T-helper 17 cell (primary cell): Measurements from ENCODE around the gene PITPNC1. TPM values are rescaled to one million over a fixed set of nuclear protein-coding genes. Genes with fewer than 3 reads are reported as not detected.
A peak's percentile ranks its signal among the peaks of the same experiment; 100 is the strongest.
"Not testable (repeated sequence)": the region's sequence is repeated elsewhere in the genome, so short reads cannot be mapped to it uniquely, and the experiment has no call there.

Experiments
- ATAC-seq: fragments of 150-1000 bp; cut with Tn5 transposase; 2 replicates; pipeline ENCODE4 v1.10.0; 2021; ENCODE audit warnings: mild to moderate bottlenecking, moderate library complexity
- DNase-seq, 3 donors: peaks; one replicate each; pipeline versions ENCODE4 v3.0.0 to v3.0.0-alpha.2; 2020 to 2021
- H3K9me3 ChIP-seq: one replicate; pipeline ENCODE4 v1.7.0; 2013; ENCODE audit warnings: low read length, mild to moderate bottlenecking; ENCODE audit not compliant: control insufficient read depth, poor library complexity, severe bottlenecking
- H3K27ac Mint-ChIP-seq: one replicate; pipeline ENCODE4 v1.8.0; 2022; ENCODE audit warnings: mild to moderate bottlenecking, moderate library complexity, mixed read lengths
- H3K27me3 Mint-ChIP-seq: one replicate; pipeline ENCODE4 v1.8.0; 2022; ENCODE audit warnings: mixed read lengths
- H3K36me3 Mint-ChIP-seq: one replicate; pipeline ENCODE4 v1.8.0; 2022; ENCODE audit warnings: low read depth, mixed read lengths
- H3K4me1 Mint-ChIP-seq: one replicate; pipeline ENCODE4 v1.8.0; 2022; ENCODE audit warnings: mild to moderate bottlenecking, mixed read lengths
- H3K4me3 Mint-ChIP-seq: one replicate; pipeline ENCODE4 v1.8.0; 2022; ENCODE audit warnings: mild to moderate bottlenecking, moderate library complexity, mixed read lengths
- total RNA-seq, 4 donors: library from RNA in 2 of 4; stranded (reverse) in 2 of 4; gene quantifications; one replicate each; pipeline ENCODE4 v1.2.3 and lab custom pipeline; 2022 to 2026

The PITPNC1 gene
- total RNA-seq, 2 donors from 2014 or later, result 72.9 to 82.0 TPM

DNA sequence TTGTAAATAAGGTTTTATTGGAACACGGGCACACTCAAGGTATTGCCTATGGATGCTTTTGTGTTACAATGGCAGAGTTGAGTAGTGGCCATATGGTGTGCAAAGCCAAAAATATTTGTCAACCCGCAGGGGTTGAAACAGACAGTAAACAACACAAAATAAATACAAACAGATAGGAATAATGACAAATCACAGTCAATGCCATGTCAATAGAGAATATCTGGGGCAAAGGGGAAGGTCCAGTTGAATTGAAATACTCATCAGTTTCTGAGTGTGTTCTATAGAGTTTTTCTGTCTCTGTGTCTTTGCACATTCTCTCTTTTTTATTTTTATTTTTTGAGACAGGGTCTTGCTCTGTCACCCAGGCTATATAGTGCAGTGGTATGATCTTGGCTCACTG is 37.5 kb downstream of the PITPNC1 start:
- H3K4me3 Mint-ChIP-seq, result no peak overlapping the region
- DNase-seq, result no peak
- H3K9me3 ChIP-seq, result no peaks in the 10 kb centered on the region
- ATAC-seq, result no peak
- no peak overlapping the region for H3K27ac Mint-ChIP-seq
- H3K36me3 Mint-ChIP-seq, result no peaks in the 10 kb centered on the region
- H3K4me1 Mint-ChIP-seq, result peaks cover 34% of the 10 kb centered on the region
- no peaks in the 10 kb centered on the region for H3K27me3 Mint-ChIP-seq

DNA sequence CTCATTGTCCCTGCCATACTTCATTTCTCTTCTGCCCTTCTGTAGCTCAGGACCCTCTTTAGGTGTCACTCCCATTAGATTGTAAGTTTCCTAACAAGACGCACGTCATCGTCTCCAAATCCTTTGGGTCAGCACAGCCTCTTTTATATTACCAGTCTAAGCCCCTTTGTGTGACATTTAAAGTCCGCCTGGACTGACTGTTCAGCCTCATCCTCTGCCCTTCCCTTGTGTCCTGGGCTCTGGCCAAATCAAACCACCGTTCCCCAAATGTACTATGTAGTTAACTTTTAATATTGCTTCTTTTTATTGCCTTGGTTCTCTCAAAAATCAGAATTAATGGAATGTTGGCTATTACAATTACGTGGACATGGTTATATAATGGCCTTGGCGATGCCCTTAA is 38.2 kb downstream of the PITPNC1 start:
- H3K27ac Mint-ChIP-seq, result peak overlapping the region; percentile 37
- H3K27me3 Mint-ChIP-seq, result no peaks in the 10 kb centered on the region
- no peaks in the 10 kb centered on the region for H3K9me3 ChIP-seq
- DNase-seq, result no peak
- H3K36me3 Mint-ChIP-seq, result no peaks in the 10 kb centered on the region
- H3K4me1 Mint-ChIP-seq, result peaks cover 37% of the 10 kb centered on the region
- ATAC-seq, result no peak
- H3K4me3 Mint-ChIP-seq, result no peak overlapping the region

DNA sequence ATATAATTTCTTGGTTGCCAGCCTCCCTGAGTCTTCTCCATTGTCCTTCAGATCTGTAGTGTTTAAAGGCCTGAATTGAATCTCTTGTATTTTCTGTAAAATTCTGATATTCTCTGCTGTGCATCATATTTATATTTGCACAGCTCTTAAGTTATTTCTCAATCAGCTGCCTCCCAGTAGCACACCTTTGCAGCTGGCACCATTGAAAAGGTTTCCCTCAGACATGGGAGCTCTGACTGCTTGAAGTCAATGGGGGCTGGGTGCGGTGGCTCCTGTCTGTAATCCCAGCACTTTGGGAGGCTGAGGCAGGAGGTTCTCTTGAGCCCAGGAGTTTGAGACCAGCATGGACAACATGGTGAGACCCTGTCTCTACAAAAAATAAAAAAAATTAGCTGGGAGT is 40.4 kb downstream of the PITPNC1 start:
- ATAC-seq (no peak), DNase-seq (no peak)
- no peak overlapping the region for H3K4me3 Mint-ChIP-seq
- H3K27ac Mint-ChIP-seq, result peak overlapping the region; percentile 96
- H3K4me1 Mint-ChIP-seq, result peaks cover 46% of the 10 kb centered on the region
- H3K9me3 ChIP-seq, result no peaks in the 10 kb centered on the region
- H3K36me3 Mint-ChIP-seq, result no peaks in the 10 kb centered on the region
- H3K27me3 Mint-ChIP-seq, result no peaks in the 10 kb centered on the region

- ATAC-seq, result no peak
- H3K36me3 Mint-ChIP-seq, result peaks cover 3% of the 10 kb centered on the region
- no peaks in the 10 kb centered on the region for H3K27me3 Mint-ChIP-seq
- H3K9me3 ChIP-seq, result no peaks in the 10 kb centered on the region
- peaks cover 52% of the 10 kb centered on the region for H3K4me1 Mint-ChIP-seq
- no peak for DNase-seq
- H3K4me3 Mint-ChIP-seq, result peak overlapping the region; percentile 60
- H3K27ac Mint-ChIP-seq, result peak overlapping the region; percentile 96
Measured at GRCh38 chr17:67420994-67421393, 43.9 kb downstream of the PITPNC1 start.

DNA sequence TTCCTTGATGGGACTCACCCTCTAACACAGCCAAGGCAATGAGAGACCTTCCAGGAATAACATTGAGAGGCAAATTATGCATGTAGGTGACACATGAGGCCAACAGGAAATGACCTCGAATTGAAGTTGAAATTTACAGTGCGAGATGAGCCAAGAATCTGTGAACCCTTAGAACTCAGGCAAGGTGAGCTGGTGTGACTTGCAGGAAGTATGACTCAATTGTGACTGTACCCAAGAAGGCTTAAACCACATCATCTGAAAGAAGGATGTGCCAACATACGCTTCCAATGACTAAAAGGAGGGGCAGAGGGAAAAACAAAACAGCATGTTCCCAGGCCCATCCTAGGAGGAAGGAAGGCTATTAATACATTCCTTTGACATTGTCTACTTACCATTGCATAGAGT is 44.8 kb downstream of the PITPNC1 start:
- H3K9me3 ChIP-seq, result no peaks in the 10 kb centered on the region
- Mint-ChIP-seq H3K4me1 (peaks cover 55% of the 10 kb centered on the region), H3K27ac (peak overlapping the region; percentile 96), H3K27me3 (no peaks in the 10 kb centered on the region), H3K4me3 (peak overlapping the region; percentile 60), H3K36me3 (peaks cover 3% of the 10 kb centered on the region)
- ATAC-seq, result peak; percentile 98
- peak in 2 of 3 donors; percentile 37 to 39 for DNase-seq

GRCh38 chr17:67422296-67422695 is 45.2 kb downstream of the PITPNC1 start:
- peaks cover 55% of the 10 kb centered on the region for H3K4me1 Mint-ChIP-seq
- peak overlapping the region; percentile 96 for H3K27ac Mint-ChIP-seq
- not testable (repeated sequence) for H3K9me3 ChIP-seq, H3K36me3 Mint-ChIP-seq, H3K27me3 Mint-ChIP-seq, DNase-seq
- ATAC-seq, result peak; percentile 56
- H3K4me3 Mint-ChIP-seq, result peak overlapping the region; percentile 60

DNA sequence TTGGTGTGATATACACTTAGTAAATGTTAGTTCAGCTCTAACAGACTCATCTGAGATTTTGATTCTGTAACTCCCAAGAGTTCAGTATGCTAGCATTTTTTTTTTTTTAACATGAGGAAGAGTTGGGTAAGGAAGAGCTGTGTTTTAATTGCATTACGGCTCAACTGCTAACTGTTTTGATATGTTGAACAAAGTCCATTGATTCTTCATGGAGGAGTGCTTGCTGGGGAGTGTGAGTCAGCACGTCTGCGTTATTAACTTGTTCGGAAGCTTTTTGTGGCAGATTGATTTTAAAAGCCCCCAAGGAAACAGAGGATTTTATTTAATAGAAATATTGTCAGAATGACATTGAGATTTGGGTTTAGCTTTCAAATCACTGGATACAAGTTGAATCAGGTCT is 45.8 kb downstream of the PITPNC1 start:
- DNase-seq (no peak), ATAC-seq (no peak)
- peak overlapping the region; percentile 43 for H3K4me3 Mint-ChIP-seq
- no peaks in the 10 kb centered on the region for H3K27me3 Mint-ChIP-seq
- peaks cover 3% of the 10 kb centered on the region for H3K36me3 Mint-ChIP-seq
- H3K27ac Mint-ChIP-seq, result peak overlapping the region; percentile 96
- no peaks in the 10 kb centered on the region for H3K9me3 ChIP-seq
- H3K4me1 Mint-ChIP-seq, result peaks cover 57% of the 10 kb centered on the region

DNA sequence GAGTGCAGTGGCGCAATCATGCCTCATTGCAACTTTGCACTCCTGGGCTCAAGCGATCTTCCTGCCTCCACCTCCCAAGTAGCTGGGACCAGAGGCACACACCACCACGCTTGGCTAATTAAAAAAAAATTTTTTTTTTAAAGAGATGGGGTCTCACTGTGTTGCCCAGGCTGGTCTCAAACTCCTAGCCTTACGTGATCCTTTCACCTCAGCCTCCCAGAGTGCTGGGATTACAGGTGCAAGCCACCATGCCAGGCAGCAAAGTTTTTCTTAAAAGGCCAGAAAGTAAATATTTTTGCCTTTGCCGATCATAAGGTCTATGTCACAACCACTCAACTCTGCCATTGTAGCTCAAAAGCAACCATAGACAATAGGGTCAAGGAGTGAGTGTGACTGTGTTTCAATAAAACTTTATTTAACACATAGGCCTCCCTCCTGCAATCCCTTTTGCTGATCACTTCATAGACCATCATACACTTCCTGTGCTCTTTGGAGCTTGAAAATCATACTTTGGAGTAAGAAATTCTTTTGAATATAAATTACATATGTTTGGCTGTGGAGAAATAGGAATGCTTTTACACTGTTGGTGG is 48.6 kb downstream of the PITPNC1 start:
- no peaks in the 10 kb centered on the region for H3K27me3 Mint-ChIP-seq
- H3K9me3 ChIP-seq, result no peaks in the 10 kb centered on the region
- peak overlapping the region; percentile 96 for H3K27ac Mint-ChIP-seq
- no peak for DNase-seq
- peak overlapping the region; percentile 50 for H3K4me3 Mint-ChIP-seq
- ATAC-seq, result no peak
- peaks cover 41% of the 10 kb centered on the region for H3K4me1 Mint-ChIP-seq
- H3K36me3 Mint-ChIP-seq, result peaks cover 3% of the 10 kb centered on the region

GRCh38 chr17:67427424-67427823 is 50.3 kb downstream of the PITPNC1 start:
- peaks cover 43% of the 10 kb centered on the region for H3K4me1 Mint-ChIP-seq

DNA sequence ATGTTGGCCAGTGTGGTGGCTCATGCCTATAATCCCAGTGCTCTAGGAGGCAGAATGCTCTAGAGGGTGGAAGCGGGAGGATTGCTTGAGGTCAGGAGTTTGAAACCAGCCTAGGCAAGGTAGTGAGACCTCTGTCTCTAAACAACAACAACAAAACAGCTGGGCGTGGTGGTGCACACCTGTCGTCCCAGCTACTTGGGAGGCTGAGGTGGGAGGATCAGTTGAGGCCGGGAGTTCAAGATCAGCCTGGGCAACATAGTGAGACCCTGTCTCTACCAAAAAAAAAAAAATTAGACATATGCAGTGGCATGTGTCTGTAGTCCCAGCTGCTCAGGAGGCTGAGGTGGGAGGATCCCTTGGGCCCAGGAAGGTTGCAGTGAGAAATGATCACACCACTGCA is 53.4 kb downstream of the PITPNC1 start:
- not testable (repeated sequence) for DNase-seq, H3K27me3 Mint-ChIP-seq, H3K9me3 ChIP-seq, ATAC-seq, H3K36me3 Mint-ChIP-seq
- Mint-ChIP-seq H3K4me1 (peaks cover 43% of the 10 kb centered on the region), H3K27ac (peak overlapping the region; percentile 99), H3K4me3 (peak overlapping the region; percentile 12)

More at GRCh38 chr17:67427424-67427823, 50.3 kb downstream of the PITPNC1 start:
- Mint-ChIP-seq H3K36me3 (peaks cover 3% of the 10 kb centered on the region), H3K4me3 (no peak overlapping the region), H3K27me3 (no peaks in the 10 kb centered on the region), H3K27ac (peak overlapping the region; percentile 96)
- DNase-seq, result no peak
- ATAC-seq, result no peak
- H3K9me3 ChIP-seq, result no peaks in the 10 kb centered on the region

- no peak for ATAC-seq
- Mint-ChIP-seq H3K4me3 (peak overlapping the region; percentile 61), H3K4me1 (peaks cover 44% of the 10 kb centered on the region), H3K27me3 (no peaks in the 10 kb centered on the region), H3K36me3 (no peaks in the 10 kb centered on the region), H3K27ac (peak overlapping the region; percentile 99)
- no peaks in the 10 kb centered on the region for H3K9me3 ChIP-seq
- no peak for DNase-seq
Measured at GRCh38 chr17:67431249-67432015, 54.4 kb downstream of the PITPNC1 start.

DNA sequence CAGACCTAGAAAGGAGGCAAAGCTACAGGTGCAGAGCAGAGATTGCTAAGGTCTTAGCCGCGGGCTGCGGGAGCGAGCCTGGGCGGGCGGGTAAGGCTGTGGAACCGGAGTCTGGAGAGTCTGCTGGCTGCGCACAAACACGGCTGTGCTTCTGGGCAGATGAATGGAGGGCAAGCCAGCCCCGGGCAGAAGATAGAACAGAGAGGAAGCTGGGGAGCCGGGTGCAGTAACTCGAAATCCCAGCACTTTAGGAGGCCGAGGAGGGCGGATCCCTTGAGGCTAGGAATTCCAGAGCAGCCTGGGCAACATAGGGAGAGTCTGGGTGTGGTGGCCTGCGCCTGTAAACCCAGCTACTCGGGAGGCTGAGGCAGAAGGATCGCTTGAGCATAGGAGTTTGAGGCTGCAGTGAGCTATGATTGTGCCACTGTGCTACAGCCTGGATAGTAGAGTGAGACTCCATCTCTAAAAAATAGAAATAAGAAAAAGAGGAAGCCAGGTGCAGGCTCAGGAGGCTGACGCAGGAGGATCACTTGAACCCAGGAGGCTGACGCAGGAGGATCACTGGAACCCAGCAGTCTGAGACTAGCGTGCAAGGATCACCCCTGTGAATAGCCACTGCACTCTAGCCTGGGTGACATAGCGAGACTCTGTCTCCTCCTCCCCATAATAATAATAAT is 56.3 kb downstream of the PITPNC1 start:
- Mint-ChIP-seq H3K4me3 (peak overlapping the region; percentile 78), H3K27me3 (no peaks in the 10 kb centered on the region), H3K36me3 (no peaks in the 10 kb centered on the region), H3K4me1 (peaks cover 53% of the 10 kb centered on the region), H3K27ac (peak overlapping the region; percentile 99)
- ATAC-seq (no peak), DNase-seq (no peak)
- no peaks in the 10 kb centered on the region for H3K9me3 ChIP-seq

DNA sequence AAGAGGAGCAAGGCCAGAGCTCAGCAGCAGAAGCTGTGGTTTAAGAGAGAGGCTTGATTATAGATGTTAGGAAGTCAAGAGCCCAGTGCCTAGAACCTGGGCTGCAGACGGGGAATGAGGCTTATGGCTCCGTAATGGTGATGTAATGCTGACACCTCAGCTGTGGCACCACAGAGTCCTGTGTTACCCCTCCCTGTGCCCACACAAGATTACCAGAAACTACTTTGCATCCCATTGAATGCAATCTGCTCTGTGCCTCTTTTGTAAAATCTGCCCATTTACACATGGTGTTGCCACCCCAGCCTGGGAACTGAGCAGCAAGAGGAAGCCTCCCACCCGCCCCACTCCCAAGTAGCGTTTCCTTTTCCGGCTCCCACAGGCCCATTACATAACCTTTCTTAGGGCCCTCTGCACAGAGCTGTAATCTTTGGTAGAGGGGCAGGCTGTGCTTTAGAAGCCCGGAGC is 57.0 kb downstream of the PITPNC1 start:
- H3K4me1 Mint-ChIP-seq, result peaks cover 57% of the 10 kb centered on the region
- H3K27ac Mint-ChIP-seq, result peak overlapping the region; percentile 99
- peak in 2 of 3 donors; percentile 25 to 37 for DNase-seq
- H3K36me3 Mint-ChIP-seq, result no peaks in the 10 kb centered on the region
- peak; percentile 73 for ATAC-seq
- peak overlapping the region; percentile 78 for H3K4me3 Mint-ChIP-seq
- no peaks in the 10 kb centered on the region for H3K9me3 ChIP-seq
- no peaks in the 10 kb centered on the region for H3K27me3 Mint-ChIP-seq
